Omental fat pad (tissue), 4 donors: ENCODE measurements around the gene RNGTT. TPM values are rescaled to one million over a fixed set of nuclear protein-coding genes. Genes with fewer than 3 reads are reported as not detected.

Experiments
- ATAC-seq: fragments of 150-250 bp; one replicate; pipeline ENCODE4 v1.9.1; 2016; ENCODE audit warnings: mild to moderate bottlenecking, moderate library complexity; ENCODE audit not compliant: low FRiP score
- DNase-seq: peaks from one replicate; pipeline ENCODE4 v3.0.0-alpha.2; 2019; ENCODE audit warnings: low spot score
- total RNA-seq, 4 donors: library from RNA; depleted of rRNA; stranded (reverse); fragments of >200 nt; gene quantifications; one replicate each; pipeline ENCODE4 v1.1.0, GENCODE V29; 2016
- TF ChIP-seq, protein P1 (sequence below), 3 donors: fragments of 450-650 bp; IDR thresholded peaks; one replicate each; pipeline ENCODE4 v1.5.1; 2016 to 2017; ENCODE audit warnings: antibody characterized with exemption in 3 of 3, mild to moderate bottlenecking in 3 of 3, moderate library complexity in 2 of 3

The RNGTT gene
- total RNA-seq, 4 donors from 2014 or later: 12.6 to 21.7 (median 17.7) TPM

DNA sequence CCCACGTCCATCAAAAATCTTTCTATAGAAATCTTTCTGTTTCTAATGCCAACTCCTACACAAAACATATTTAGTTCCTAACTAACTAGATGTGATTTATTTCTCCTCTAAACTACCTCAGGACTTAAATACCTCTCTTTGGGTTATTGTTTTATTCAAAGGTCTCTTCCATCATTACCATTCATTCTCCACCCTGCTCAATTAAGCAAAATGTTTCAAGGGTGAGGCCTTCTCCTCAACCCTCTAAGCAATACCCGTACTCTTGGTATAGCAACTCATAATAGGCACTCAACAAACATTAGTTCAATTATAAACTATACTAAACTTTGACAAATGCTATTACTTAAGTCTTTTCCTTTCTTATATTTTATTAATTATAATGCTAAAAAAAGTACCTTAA, 111.4 kb downstream of the RNGTT start:
- ATAC-seq (no peak), DNase-seq (no peak)
- TF ChIP-seq, protein P1, sequence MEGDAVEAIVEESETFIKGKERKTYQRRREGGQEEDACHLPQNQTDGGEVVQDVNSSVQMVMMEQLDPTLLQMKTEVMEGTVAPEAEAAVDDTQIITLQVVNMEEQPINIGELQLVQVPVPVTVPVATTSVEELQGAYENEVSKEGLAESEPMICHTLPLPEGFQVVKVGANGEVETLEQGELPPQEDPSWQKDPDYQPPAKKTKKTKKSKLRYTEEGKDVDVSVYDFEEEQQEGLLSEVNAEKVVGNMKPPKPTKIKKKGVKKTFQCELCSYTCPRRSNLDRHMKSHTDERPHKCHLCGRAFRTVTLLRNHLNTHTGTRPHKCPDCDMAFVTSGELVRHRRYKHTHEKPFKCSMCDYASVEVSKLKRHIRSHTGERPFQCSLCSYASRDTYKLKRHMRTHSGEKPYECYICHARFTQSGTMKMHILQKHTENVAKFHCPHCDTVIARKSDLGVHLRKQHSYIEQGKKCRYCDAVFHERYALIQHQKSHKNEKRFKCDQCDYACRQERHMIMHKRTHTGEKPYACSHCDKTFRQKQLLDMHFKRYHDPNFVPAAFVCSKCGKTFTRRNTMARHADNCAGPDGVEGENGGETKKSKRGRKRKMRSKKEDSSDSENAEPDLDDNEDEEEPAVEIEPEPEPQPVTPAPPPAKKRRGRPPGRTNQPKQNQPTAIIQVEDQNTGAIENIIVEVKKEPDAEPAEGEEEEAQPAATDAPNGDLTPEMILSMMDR (IDR thresholded peaks at IDR 0.05): no peak

DNA sequence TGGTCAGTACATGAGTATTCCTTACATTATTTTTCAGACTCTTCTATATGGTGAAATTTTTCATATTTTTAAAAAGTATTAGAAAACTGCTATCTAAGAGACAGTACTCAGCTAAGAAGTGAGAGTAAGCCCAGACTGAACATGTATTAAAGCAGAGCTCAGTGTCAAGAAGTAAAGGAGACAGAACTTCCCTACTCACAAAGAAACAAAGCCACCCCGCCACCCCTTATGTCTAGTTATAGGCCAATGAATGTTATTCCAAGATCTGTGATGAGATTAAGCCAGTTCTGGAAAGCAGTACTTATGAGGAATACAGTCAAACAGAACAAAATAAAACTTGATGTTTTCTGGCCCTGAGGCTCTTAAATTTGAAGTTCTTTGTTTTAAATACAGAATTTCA, 114.5 kb downstream of the RNGTT start:
- DNase-seq (no peak), ATAC-seq (no peak)
- TF ChIP-seq, protein P1 (IDR thresholded peaks at IDR 0.05): no peak

DNA sequence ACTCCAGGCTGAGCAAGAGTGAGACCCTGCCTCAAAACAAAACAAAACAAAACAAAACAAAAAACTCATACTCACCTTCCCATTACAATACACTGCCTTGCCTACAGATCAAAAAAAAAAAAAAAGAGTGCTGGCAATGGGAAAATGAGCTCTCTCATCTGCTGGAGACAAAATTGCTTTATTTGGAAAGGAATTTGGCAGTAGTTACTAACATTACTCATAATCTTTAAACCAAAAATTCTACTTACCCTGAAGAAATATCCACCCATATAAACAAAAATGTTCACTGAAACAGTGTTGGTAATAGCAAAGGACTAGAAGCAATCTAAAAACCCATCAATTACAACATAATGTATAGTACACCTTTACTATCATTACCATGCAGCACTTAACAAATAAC, 120.4 kb downstream of the RNGTT start:
- TF ChIP-seq, protein P1 (IDR thresholded peaks at IDR 0.05): no peak
- no peak for ATAC-seq
- no peak for DNase-seq

DNA sequence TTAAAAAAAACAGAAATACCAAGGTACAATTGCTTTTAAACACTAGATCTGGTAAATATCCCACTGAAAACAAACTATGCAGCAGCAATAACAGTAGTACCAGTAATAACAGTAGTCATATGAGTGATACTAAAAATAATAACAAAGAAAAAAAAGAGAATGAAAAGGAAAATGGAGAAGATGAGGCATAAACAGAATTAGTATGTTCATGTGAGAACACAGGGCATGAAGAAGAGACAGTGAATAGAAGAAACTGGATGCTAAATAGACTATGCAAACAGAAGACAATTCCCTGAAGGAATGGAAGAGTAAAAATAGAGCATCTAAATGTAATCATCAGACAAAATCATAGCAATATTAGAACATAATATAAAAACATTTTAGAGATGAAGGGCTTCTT, 121.1 kb downstream of the RNGTT start:
- ATAC-seq (no peak), DNase-seq (no peak)
- TF ChIP-seq, protein P1 (IDR thresholded peaks at IDR 0.05): no peak

DNA sequence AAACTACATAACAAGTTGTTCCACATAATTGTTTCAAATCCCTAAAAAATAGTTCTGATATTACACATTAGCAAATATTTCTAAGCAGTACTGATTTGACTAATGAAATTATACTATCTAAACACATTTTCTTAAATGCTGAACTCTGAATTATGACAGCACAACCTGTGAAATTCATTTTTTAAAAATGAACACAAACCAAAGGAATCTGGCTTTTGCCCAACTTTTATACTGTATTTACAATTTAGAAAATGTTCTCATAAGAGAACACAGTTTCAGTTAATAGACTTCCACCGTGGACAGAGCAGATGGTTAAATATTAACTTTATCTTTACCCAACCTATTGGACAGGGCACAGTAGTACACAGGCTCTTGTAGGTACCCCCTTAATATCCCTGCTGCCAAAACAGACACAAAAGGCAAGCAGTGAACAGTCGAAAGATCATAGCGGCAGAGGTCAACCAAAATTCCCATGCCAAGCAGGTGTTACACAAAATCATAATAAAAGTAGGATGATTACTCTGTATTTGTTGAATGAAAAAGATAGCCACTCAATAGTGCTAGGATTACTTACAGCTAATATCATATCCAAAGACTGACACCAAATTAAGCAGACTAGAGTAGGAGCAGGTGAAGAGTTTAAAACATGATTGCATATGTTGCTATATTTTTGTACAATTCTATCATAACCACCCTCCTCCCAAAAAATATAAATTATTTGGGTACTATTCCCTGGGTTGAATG, 122.5 kb downstream of the RNGTT start:
- TF ChIP-seq, protein P1 (IDR thresholded peaks at IDR 0.05): no peak
- DNase-seq: no peak
- no peak for ATAC-seq

DNA sequence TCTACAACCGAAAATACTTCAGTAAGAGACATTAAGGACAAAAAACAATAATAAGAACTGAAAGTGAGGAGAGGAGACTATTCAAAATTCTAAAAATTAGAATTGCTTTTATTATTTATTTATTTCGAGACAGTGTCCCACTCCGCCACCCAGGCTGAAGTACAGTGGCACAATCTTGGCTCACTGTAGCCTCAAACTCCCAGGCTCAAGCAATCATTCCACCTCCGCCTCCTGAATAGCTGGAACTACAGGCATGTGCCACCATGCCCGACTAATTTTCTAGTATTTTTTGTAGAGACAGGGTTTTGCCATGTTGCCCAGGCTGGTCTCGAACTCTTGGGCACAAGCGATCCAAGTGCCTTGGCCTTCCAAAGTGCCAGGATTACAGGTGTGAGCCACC, 123.1 kb downstream of the RNGTT start:
- no peak for ATAC-seq

DNA sequence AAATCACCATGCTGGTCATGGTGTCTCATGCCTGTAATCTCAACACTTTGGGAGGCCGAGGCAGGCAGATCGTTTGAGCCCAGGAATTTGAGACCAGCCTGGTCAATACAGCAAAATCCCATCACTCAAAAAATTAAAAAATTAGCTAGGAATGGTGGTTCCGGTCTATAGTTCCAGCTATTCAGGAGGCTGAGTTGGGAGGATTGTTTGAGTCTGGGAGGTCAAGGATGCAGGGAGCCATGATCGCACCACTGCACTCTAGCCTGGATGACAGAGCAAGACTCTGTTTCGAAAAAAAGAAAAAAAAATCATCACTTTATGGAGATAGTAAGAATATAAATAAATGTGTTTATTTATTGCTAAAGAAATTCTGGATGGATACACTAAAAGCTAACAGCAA, 124.1 kb downstream of the RNGTT start:
- TF ChIP-seq, protein P1 (IDR thresholded peaks at IDR 0.05): no peak
- no peak for ATAC-seq

More for the DNA sequence above, 123.1 kb downstream of the RNGTT start:
- DNase-seq: no peak
- TF ChIP-seq, protein P1 (IDR thresholded peaks at IDR 0.05): no peak

More for the DNA sequence above, 124.1 kb downstream of the RNGTT start:
- no peak for DNase-seq
